Uterus (tissue), 2 donors: Measurements from ENCODE around the gene PLSCR2.

ENCODE experiments used
- CTCF ChIP-seq, 4 experiments: fragments of 200-600 bp in 2 of 4; fragments of 450-650 bp in 2 of 4; sonication (generic) in 2 of 4; IDR thresholded peaks; one replicate each; pipeline ENCODE4 v1.5.1; 2016 to 2019; ENCODE audit warnings: antibody characterized with exemption in 4 of 4, mild to moderate bottlenecking in 2 of 4, moderate library complexity in 1 of 4
- POLR2A ChIP-seq, 2 donors: fragments of 450-650 bp; IDR thresholded peaks; one replicate each; pipeline ENCODE4 v1.6.1; 2016; ENCODE audit warnings: antibody characterized with exemption in 2 of 2, mild to moderate bottlenecking in 1 of 2, moderate library complexity in 1 of 2

- TF ChIP-seq CTCF (IDR thresholded peaks at IDR 0.05) (no peak), POLR2A (IDR thresholded peaks at IDR 0.05) (no peak)
These were observed 37.3 kb downstream of the PLSCR2 start for GRCh38 chr3:146432066-146432465.
